Prostate gland (tissue), 2 donors: ENCODE data around the gene TMC8.

Experiments
- POLR2A ChIP-seq: fragments of 450-650 bp; IDR thresholded peaks from one replicate; pipeline ENCODE4 v1.6.1; 2016; ENCODE audit warnings: antibody characterized with exemption, mild to moderate bottlenecking
- POLR2AphosphoS5 ChIP-seq: sonication (generic); formaldehyde crosslinking; IDR thresholded peaks from one replicate; pipeline ENCODE4 v1.6.1; 2017; ENCODE audit warnings: antibody characterized with exemption
- TF ChIP-seq, protein P1 (sequence below), 4 experiments: fragments of 200-600 bp in 2 of 4; fragments of 450-650 bp in 2 of 4; sonication (generic) in 2 of 4; IDR thresholded peaks; 1 replicate in 3 of 4; 2 replicates in 1 of 4; pipeline ENCODE4 v1.5.1; 2016 to 2019; ENCODE audit warnings: antibody characterized with exemption in 4 of 4, mild to moderate bottlenecking in 2 of 4, moderate library complexity in 2 of 4

DNA sequence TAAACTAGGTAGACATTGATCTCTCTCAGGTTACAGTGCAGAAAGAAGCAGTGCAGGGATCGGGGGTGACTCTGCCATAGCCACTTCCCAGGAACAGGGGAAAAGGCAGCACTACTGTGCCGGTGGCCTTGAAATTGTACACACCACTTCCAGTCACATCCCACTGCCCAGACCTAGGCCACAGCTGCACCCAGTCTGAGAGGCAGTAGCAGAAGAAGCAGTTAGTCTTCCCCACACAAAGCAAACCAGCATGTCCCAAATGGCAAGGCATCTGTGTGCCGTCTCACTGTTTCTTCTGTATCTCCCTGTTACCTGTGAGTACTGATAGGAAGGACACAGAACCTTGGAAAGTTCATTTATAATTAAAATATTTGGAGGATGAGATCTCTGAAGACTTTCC is 49.0 kb upstream of the TMC8 start:
- TF ChIP-seq, protein P1, sequence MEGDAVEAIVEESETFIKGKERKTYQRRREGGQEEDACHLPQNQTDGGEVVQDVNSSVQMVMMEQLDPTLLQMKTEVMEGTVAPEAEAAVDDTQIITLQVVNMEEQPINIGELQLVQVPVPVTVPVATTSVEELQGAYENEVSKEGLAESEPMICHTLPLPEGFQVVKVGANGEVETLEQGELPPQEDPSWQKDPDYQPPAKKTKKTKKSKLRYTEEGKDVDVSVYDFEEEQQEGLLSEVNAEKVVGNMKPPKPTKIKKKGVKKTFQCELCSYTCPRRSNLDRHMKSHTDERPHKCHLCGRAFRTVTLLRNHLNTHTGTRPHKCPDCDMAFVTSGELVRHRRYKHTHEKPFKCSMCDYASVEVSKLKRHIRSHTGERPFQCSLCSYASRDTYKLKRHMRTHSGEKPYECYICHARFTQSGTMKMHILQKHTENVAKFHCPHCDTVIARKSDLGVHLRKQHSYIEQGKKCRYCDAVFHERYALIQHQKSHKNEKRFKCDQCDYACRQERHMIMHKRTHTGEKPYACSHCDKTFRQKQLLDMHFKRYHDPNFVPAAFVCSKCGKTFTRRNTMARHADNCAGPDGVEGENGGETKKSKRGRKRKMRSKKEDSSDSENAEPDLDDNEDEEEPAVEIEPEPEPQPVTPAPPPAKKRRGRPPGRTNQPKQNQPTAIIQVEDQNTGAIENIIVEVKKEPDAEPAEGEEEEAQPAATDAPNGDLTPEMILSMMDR (IDR thresholded peaks at IDR 0.05): no peak
- no peak for TF ChIP-seq POLR2A
- TF ChIP-seq POLR2AphosphoS5: no peak
